Loucy (cell line): ENCODE data around the gene MXRA8.

Source experiments
- CTCF ChIP-seq: fragments of 200-600 bp; sonication (generic); conservative IDR thresholded peaks from 2 replicates; pipeline ENCODE4 v1.5.1; 2014; ENCODE audit warnings: mild to moderate bottlenecking, antibody characterized with exemption, low read length
- EZH2phosphoT487 ChIP-seq: fragments of 200-600 bp; IDR thresholded peaks from 2 replicates; pipeline ENCODE4 v1.6.1; 2018; ENCODE audit warnings: antibody characterized with exemption, mild to moderate bottlenecking, moderate library complexity, borderline replicate concordance

DNA sequence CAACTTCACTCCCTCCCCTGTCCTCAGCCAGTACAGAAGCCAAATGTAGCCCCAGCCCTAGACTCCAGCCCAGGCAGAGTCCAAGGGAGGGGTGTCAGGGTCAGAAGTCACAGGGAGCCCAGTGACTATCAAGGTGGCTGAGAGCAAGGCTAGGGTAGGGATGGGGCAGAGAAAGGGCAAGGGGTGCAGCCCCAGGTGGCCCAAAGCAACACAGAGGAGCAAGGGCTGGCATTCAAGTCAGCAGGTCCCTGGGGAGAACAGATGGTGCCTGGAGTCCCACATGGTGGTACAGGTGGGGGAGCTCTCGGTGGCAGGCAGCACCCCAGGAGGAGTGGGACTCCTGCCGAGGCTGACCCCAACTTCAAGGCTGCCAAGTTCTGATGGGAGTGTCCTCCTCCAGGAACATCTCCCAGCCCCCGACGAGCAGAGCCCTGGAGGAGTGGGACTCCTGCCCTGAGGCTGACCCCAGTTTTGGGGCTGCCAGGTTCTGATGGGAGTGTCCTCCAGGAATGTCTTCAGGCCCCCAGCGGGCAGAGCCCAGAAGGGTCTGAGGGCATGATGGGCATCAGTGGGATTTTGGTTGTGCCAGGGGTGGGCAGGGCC lies 5.5 kb downstream of the MXRA8 start:
- TF ChIP-seq CTCF (no peak), EZH2phosphoT487 (no peak)
